Panc1 (cell line): ENCODE results near the gene OAF. TPM values are rescaled to one million over a fixed set of nuclear protein-coding genes. Genes with fewer than 3 reads are reported as not detected.

Source experiments
- ATAC-seq: fragments of 200-7000 bp; cut with Tn5 transposase; 2 replicates; pipeline ENCODE4 v1.9.1; 2020; ENCODE audit warnings: mild to moderate bottlenecking, moderate library complexity
- BruUV-seq: library from RNA; stranded (reverse); fragments of 400-500 nt; replicated peaks from 2 replicates; lab custom pipeline; 2021; lab: Mats Ljungman, UMichigan
- CTCF ChIA-PET: fragments of 300-600 bp; sonication (Branson Sonifier 250); formaldehyde crosslinking; loops from one replicate; lab custom pipeline; 2022; ENCODE audit warnings: antibody characterized with exemption; lab: Charles Lee
- POLR2A ChIA-PET: fragments of 300-600 bp; sonication (Branson Sonifier 250); formaldehyde crosslinking; loops from one replicate; lab custom pipeline; 2022; ENCODE audit warnings: antibody characterized with exemption; lab: Charles Lee
- DNase-seq: peaks from one replicate; pipeline ENCODE4 v3.0.0-alpha.2; 2010; ENCODE audit warnings: low read depth, low spot score
- H3K27ac ChIP-seq: 2 replicates; pipeline ENCODE4 v1.5.1; 2011; ENCODE audit warnings: mild to moderate bottlenecking, low read length, inconsistent platforms
- H3K27me3 ChIP-seq: fragments of 200-500 bp; sonication (Bioruptor generic); 2 replicates; pipeline ENCODE4 v1.6.0; 2014; ENCODE audit warnings: low read length, inconsistent platforms; ENCODE audit not compliant: control insufficient read depth, insufficient read depth
- H3K36me3 ChIP-seq: fragments of 200-500 bp; sonication (Bioruptor generic); 2 replicates; pipeline ENCODE4 v1.5.1; 2014; ENCODE audit warnings: inconsistent platforms, mild to moderate bottlenecking, low read length, moderate library complexity; ENCODE audit not compliant: control insufficient read depth, insufficient read depth
- H3K4me1 ChIP-seq: 2 replicates; pipeline ENCODE4 v1.5.1; 2011; ENCODE audit warnings: inconsistent platforms, mild to moderate bottlenecking, low read length, moderate library complexity; ENCODE audit not compliant: control insufficient read depth, insufficient read depth
- H3K4me3 ChIP-seq, 2 experiments: 2 replicates each; pipeline ENCODE4 v1.5.1; 2011 to 2012; ENCODE audit warnings: low read depth in 2 of 2, low read length in 2 of 2, mild to moderate bottlenecking in 2 of 2, inconsistent platforms in 1 of 2, moderate library complexity in 1 of 2
- H3K9me3 ChIP-seq: fragments of 200-500 bp; sonication (Bioruptor generic); 2 replicates; pipeline ENCODE4 v1.5.1; 2014; ENCODE audit warnings: low read depth, mild to moderate bottlenecking, inconsistent platforms, low read length, moderate library complexity; ENCODE audit not compliant: control insufficient read depth, insufficient read depth
- CTCF ChIP-seq: fragments of 450-650 bp; IDR thresholded peaks from 2 replicates; pipeline ENCODE4 v1.5.1; 2017; ENCODE audit warnings: mild to moderate bottlenecking
- POLR2AphosphoS5 ChIP-seq: IDR thresholded peaks from 2 replicates; pipeline ENCODE4 v1.6.1; 2012; ENCODE audit warnings: mild to moderate bottlenecking, low read depth, low read length, moderate library complexity
- SIN3A ChIP-seq: IDR thresholded peaks from 2 replicates; pipeline ENCODE4 v1.6.1; 2012; ENCODE audit warnings: low read depth, mild to moderate bottlenecking, low read length, moderate library complexity, borderline replicate concordance; ENCODE audit not compliant: insufficient read depth
- TCF7L2 ChIP-seq: IDR thresholded peaks from 2 replicates; pipeline ENCODE4 v1.6.1; 2011; ENCODE audit warnings: mild to moderate bottlenecking, low read depth, low read length, inconsistent platforms
- in situ Hi-C: cut with HindIII; loops from 2 replicates; pipeline ENCODE4 v1.10.0; 2016; ENCODE audit warnings: low sequenced_read_pairs, low pct_unique_long_range_greater_than_20kb
- intact Hi-C: fragments of 100-400 bp; cut with micrococcal nuclease; formaldehyde crosslinking; loops from one replicate; pipeline ENCODE4 v1.10.0; 2022; ENCODE audit not compliant: unreplicated experiment
- total RNA-seq: library from RNA; stranded (reverse); gene quantifications from one replicate; pipeline ENCODE4 v1.2.1, GENCODE V29; 2021; ENCODE audit not compliant: unreplicated experiment
- TF ChIP-seq, protein P1 (sequence below), 2 experiments: IDR thresholded peaks; 2 replicates each; pipeline ENCODE4 v1.6.1; 2011 to 2012; ENCODE audit warnings: low read depth in 2 of 2, control low read depth in 1 of 2, low read length in 1 of 2, mild to moderate bottlenecking in 1 of 2, moderate library complexity in 1 of 2; ENCODE audit not compliant: insufficient read depth in 1 of 2

OAF gene
- total RNA-seq, 1 experiment from 2014 or later, result 13.7 TPM

GRCh38 chr11:120186456-120186773, 24.4 kb upstream of the OAF start:
- Histone ChIP-seq H3K27ac (no peak overlapping the region), H3K4me1 (no peaks in the 10 kb centered on the region), H3K9me3 (no peaks in the 10 kb centered on the region), H3K27me3 (no peaks in the 10 kb centered on the region), H3K4me3 (no peak overlapping the region), H3K36me3 (no peaks in the 10 kb centered on the region)
- BruUV-seq, result no TSS peak
- in situ Hi-C loops (no loop called here), intact Hi-C loops (no loop called here)
- no peak for ATAC-seq
- DNase-seq, result no peak
- CTCF ChIA-PET, result no interaction called here
- POLR2A ChIA-PET, result no interaction called here
- TF ChIP-seq CTCF (no peak), SIN3A (no peak), POLR2AphosphoS5 (no peak), TCF7L2 (no peak)
- TF ChIP-seq, protein P1, sequence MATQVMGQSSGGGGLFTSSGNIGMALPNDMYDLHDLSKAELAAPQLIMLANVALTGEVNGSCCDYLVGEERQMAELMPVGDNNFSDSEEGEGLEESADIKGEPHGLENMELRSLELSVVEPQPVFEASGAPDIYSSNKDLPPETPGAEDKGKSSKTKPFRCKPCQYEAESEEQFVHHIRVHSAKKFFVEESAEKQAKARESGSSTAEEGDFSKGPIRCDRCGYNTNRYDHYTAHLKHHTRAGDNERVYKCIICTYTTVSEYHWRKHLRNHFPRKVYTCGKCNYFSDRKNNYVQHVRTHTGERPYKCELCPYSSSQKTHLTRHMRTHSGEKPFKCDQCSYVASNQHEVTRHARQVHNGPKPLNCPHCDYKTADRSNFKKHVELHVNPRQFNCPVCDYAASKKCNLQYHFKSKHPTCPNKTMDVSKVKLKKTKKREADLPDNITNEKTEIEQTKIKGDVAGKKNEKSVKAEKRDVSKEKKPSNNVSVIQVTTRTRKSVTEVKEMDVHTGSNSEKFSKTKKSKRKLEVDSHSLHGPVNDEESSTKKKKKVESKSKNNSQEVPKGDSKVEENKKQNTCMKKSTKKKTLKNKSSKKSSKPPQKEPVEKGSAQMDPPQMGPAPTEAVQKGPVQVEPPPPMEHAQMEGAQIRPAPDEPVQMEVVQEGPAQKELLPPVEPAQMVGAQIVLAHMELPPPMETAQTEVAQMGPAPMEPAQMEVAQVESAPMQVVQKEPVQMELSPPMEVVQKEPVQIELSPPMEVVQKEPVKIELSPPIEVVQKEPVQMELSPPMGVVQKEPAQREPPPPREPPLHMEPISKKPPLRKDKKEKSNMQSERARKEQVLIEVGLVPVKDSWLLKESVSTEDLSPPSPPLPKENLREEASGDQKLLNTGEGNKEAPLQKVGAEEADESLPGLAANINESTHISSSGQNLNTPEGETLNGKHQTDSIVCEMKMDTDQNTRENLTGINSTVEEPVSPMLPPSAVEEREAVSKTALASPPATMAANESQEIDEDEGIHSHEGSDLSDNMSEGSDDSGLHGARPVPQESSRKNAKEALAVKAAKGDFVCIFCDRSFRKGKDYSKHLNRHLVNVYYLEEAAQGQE (IDR thresholded peaks at IDR 0.05; ENCODE audit: insufficient read depth in 1 of 2, low read depth in 2 of 2, low read length in 1 of 2), result no peak

DNA sequence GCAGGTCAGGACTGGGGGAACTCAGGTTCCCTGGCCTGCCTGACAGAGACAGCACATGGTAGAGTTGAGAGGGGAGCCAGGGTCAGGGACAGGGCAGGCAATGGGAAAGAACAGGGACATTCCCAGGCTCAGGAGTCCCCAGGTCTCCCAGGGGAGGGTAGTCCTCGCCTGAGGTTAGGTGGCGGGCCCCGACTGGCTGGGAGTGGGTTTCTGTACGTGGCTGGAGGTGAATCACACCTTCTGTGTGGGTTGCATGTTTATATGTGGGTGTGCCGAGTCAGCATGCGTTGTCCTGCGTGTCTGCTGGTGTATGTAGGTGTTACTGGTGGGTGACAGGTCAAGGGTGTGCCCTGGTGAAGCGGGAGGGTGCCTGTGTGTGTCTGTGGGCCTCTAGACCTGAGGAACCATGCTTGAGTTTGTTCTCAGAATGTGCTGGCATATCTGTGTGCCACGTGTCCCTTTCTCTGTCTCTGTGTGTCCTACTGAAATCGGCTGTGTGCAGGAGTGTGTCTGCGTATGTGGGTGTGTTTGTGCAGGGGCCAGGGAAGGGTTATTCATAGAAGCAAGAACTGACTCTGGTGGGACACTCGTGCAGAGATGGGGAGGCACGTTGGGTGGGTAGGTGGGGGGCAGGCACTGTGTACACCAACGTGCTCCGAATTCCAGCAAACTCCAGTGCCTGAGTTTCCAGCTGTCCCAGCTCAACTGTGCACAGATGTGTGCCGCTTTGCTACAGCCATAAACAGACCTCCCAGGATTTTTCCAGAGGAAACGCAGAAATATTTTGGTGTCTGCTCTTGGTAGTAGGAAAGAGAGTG, 23.8 kb upstream of the OAF start:
- in situ Hi-C loops, result no loop called here
- H3K27me3 ChIP-seq, result no peaks in the 10 kb centered on the region
- no TSS peak for BruUV-seq
- TF ChIP-seq POLR2AphosphoS5 (no peak), SIN3A (no peak)
- TF ChIP-seq, protein P1 (IDR thresholded peaks at IDR 0.05; ENCODE audit: insufficient read depth in 1 of 2, low read depth in 2 of 2, low read length in 1 of 2), result no peak
- H3K27ac ChIP-seq, result no peak overlapping the region
- intact Hi-C loops, result no loop called here
- H3K4me3 ChIP-seq, result no peak overlapping the region
- ChIA-PET CTCF (no interaction called here), POLR2A (no interaction called here)
- no peak for DNase-seq
- H3K4me1 ChIP-seq, result no peaks in the 10 kb centered on the region
- H3K9me3 ChIP-seq, result no peaks in the 10 kb centered on the region
- no peaks in the 10 kb centered on the region for H3K36me3 ChIP-seq
- ATAC-seq, result no peak
